ENCODE measurements around the gene MATN1.

GRCh38 chr1:30728832-30729638 is 5.7 kb upstream of the MATN1 start:
- TF ChIP-seq CTCF (IDR thresholded peaks at IDR 0.05) (no peak), POLR2A (IDR thresholded peaks at IDR 0.05) (no peak)

Data from Peyer's patch (tissue), 4 donors.